ENCODE data around the gene AFP. TPM values are rescaled to one million over a fixed set of nuclear protein-coding genes. Genes with fewer than 3 reads are reported as not detected.

AFP gene
- total RNA-seq, 1 donor from 2014 or later, result not detected

Other genes starting within 250 kb of the AFP start
- 59.8 TPM for gene ANKRD17, start 177.4 kb upstream of the AFP start, total RNA-seq
- gene ALB, start 31.9 kb upstream of the AFP start, total RNA-seq, result not detected
- not detected for gene AFM, start 45.5 kb downstream of the AFP start, total RNA-seq
- gene RASSF6, start 184.2 kb downstream of the AFP start, total RNA-seq, result not detected